HG02970 (cell line): Measurements from ENCODE around the gene OR4C11.

Experiments used
- ATAC-seq: cut with Tn5 transposase; IDR thresholded peaks from one replicate; pipeline ENCODE4 v1.9.1; 2021; ENCODE audit warnings: mild to moderate bottlenecking, moderate library complexity, moderate number of reproducible peaks; ENCODE audit not compliant: unreplicated experiment, low FRiP score

The OR4C11 gene, protein sequence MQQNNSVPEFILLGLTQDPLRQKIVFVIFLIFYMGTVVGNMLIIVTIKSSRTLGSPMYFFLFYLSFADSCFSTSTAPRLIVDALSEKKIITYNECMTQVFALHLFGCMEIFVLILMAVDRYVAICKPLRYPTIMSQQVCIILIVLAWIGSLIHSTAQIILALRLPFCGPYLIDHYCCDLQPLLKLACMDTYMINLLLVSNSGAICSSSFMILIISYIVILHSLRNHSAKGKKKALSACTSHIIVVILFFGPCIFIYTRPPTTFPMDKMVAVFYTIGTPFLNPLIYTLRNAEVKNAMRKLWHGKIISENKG

DNA sequence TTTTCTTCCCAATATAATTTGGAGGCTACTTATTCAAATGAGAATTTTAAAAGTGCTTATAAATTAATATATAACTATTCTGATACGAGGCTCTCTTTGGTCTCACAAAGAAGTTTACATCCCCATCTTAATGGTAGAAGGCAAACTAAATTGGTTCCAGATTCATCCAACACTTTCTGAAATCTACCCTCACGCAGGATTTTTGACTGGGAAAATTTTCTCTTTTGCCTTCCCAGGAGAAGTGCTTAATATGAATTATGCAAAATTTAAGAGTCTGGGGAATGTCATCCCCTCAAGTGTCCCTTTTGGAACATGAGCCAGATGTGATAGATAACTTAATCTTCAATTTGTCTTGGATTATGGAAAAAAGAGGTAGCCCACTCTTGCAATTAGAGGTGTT is at the start of gene OR4C11:
OR4C11 (minus strand) TSS at position 101 of the 400 bp plus-strand sequence. CDS start 3,272 bp downstream, outside the sequence.
- no peak for ATAC-seq

DNA sequence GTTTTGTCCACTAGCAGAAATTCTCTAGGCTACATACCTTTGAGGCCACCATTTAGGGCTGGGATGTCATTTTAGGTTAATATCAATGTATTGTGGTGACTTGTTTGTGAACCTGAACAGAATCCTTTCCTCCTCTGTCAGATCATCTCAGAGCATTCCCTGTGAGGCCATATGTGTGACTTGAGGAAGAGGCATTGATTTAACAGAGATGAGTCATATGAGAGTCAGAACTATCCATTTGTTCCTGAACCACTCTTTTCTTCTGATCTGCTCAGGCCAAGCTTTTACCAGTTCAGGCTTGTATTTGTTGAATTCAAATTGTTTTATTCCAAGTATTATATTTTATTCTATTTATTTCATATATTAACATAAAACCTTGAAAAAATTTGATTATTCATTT is 47.7 kb upstream of the OR4C11 start:
- no peak for ATAC-seq

DNA sequence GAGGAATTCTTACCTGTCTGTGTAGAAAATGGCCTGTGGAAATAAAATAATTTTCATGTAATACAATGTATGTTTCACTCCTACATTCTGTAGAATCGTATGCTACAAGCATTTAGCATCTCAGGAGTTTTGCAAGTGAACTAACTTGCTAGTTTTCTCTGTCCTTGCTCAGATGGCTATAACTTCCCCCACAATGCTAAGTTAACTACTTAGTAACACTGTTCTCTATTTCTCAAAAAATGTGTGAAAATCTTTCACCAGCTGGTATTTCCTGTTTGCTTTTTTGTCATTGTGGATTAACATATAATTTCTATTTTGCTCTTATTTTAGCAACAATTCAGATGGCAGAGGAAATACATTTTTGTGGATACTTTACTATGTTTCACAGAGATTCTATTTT is 45.1 kb upstream of the OR4C11 start:
- no peak for ATAC-seq

DNA sequence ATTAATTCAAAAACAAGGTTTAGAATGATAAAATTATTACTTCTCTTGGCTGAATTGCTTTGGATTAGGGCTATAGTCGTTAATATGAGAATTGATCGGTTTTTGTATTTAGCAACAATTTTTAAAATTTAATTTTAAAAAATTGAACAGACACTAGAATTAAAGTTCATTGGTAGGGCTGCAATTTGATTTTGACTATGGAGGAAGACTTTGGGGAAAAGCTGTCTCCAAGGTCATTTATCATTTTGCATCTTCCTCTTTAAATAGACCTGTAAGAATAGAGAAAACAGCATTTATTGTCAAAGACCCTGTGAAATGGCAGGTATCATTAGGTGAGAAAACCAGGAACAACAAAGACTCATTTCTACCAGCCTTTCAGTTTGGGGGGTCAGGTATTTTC is 40.6 kb upstream of the OR4C11 start, which contains the start of gene OR4S2:
OR4S2 (plus strand) TSS at position 301 of the 400 bp plus-strand sequence. CDS start 2,577 bp downstream, outside the sequence.
- no peak for ATAC-seq

DNA sequence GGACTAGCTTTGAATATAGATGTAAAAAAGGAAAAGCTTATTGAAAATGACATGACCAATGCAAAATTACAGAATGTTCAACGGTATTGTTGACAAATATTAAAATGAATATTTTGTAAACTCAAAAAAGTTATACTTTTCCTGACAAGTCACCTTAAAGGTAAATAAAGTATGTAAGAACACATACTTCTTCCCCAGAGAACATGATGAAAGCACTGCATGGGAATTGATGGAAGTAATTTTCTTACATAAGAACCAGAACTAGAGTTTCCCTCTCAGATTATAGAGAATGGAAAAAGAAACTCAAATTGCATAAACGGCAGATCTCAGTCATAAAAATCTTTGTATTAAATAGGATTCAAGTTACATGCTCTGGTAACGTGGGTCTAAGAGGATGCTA is 27.4 kb upstream of the OR4C11 start, which contains the start of gene OR4P4:
OR4P4 (plus strand) TSS at position 301 of the 400 bp plus-strand sequence.
- ATAC-seq: no peak

DNA sequence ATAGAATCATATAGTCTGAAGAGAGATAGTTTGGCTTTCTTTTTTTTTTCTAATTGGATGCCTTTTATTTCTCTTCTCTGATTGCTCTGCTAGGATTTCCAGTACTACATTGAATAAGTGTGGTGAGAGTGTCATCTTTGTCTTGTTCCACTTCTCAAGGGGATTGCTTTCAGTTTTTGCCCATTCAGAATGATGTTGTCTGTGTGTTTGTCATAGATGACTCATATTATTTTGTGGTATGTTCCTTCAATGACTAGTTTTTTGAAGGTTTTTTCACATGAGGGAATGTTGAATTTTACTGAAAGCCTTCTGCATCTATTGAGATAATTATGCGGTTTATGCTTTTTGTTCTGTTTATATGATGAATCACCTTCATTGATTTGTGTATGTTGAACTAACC is 17.1 kb upstream of the OR4C11 start:
- ATAC-seq: no peak

DNA sequence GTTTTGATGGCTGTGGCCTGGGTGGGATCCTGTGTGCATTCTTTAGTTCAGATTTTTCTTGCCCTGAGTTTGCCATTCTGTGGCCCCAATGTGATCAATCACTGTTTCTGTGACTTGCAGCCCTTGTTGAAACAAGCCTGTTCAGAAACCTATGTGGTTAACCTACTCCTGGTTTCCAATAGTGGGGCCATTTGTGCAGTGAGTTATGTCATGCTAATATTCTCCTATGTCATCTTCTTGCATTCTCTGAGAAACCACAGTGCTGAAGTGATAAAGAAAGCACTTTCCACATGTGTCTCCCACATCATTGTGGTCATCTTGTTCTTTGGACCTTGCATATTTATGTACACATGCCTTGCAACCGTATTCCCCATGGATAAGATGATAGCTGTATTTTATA is 34.9 kb downstream of the OR4C11 start:
- ATAC-seq: no peak

DNA sequence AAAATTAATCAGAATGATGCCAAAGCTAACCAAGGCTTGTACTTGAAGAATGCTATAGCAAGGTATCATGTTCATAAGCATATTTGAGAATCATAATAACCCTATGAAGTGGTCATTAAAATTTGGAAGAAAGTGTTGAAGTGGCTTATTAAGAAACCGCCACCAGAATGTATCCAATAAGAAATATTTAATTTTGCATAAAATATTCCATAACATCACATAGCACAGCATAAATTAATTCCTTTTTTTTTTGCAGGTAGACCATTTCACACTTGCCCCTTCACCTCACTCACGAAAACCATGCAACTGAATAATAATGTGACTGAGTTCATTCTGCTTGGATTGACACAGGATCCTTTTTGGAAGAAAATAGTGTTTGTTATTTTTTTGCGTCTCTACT is 35.6 kb downstream of the OR4C11 start, which contains the start of gene OR4C16:
OR4C16 (plus strand) TSS at position 301 of the 400 bp plus-strand sequence; CDS start at position 301, 0 bp downstream.
- no peak for ATAC-seq

DNA sequence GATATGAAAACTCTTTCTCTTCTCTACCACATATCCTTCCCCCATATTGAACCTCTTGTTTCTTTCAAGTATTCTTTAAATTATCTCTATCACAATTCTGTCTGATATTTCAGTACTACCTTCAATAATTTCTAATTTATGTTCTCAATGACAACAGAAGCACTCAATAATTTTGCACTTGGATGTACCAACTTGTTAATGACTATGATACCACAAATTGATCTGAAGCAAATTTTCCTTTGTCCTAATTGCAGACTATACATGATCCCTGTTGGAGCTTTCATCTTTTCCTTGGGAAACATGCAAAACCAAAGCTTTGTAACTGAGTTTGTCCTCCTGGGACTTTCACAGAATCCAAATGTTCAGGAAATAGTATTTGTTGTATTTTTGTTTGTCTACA is 53.3 kb downstream of the OR4C11 start, which contains the start of gene OR4C15:
OR4C15 (plus strand) TSS at position 301 of the 400 bp plus-strand sequence; CDS start at position 301, 0 bp downstream.
- no peak for ATAC-seq
